NB4 (cell line): ENCODE data around the gene SGTA.

Experiments
- CTCF ChIP-seq: IDR thresholded peaks from one replicate; pipeline ENCODE4 v1.5.1; 2012; ENCODE audit warnings: low read depth, low read length
- MAX ChIP-seq: IDR thresholded peaks from 2 replicates; pipeline ENCODE4 v1.6.1; 2011; ENCODE audit warnings: low read depth, low read length
- MYC ChIP-seq: IDR thresholded peaks from 2 replicates; pipeline ENCODE4 v1.6.1; 2011; ENCODE audit warnings: low read depth, low read length
- POLR2A ChIP-seq: IDR thresholded peaks from 2 replicates; pipeline ENCODE4 v1.6.1; 2011; ENCODE audit warnings: mild to moderate bottlenecking; ENCODE audit not compliant: insufficient read length; ENCODE audit errors: extremely low read depth

GRCh38 chr19:2806736-2807378 is 23.8 kb upstream of the SGTA start:
- TF ChIP-seq CTCF: no peak
- TF ChIP-seq POLR2A: no peak
- TF ChIP-seq MAX: no peak
- no peak for TF ChIP-seq MYC
